Suprapubic skin (tissue), 4 donors: ENCODE data around the gene TLNRD1.

ENCODE experiments used
- CTCF ChIP-seq, 2 donors: fragments of 200-600 bp in 1 of 2; fragments of 450-650 bp in 1 of 2; sonication (generic) in 1 of 2; IDR thresholded peaks; one replicate each; pipeline ENCODE4 v1.5.1; 2016 to 2019; ENCODE audit warnings: antibody characterized with exemption in 2 of 2, mild to moderate bottlenecking in 1 of 2, moderate library complexity in 1 of 2
- EP300 ChIP-seq: sonication (generic); formaldehyde crosslinking; IDR thresholded peaks from one replicate; pipeline ENCODE4 v1.6.1; 2017; ENCODE audit warnings: antibody characterized with exemption
- POLR2A ChIP-seq, 2 donors: fragments of 450-650 bp; IDR thresholded peaks; one replicate each; pipeline ENCODE4 v1.6.1; 2017; ENCODE audit warnings: antibody characterized with exemption in 2 of 2, mild to moderate bottlenecking in 2 of 2, moderate library complexity in 2 of 2
- POLR2AphosphoS5 ChIP-seq, 3 donors: sonication (generic); formaldehyde crosslinking; IDR thresholded peaks; one replicate each; pipeline ENCODE4 v1.6.1; 2017; ENCODE audit warnings: antibody characterized with exemption in 3 of 3

- TF ChIP-seq EP300 (no peak), POLR2AphosphoS5 (IDR thresholded peaks at IDR 0.05) (no peak), CTCF (IDR thresholded peaks at IDR 0.05) (no peak), POLR2A (IDR thresholded peaks at IDR 0.05) (no peak)
Measured at GRCh38 chr15:80974914-80975313, 25.8 kb upstream of the TLNRD1 start.
